ENCODE results near the gene TIAL1.
A peak's percentile ranks its signal among the peaks of the same experiment; 100 is the strongest.
"Not testable (repeated sequence)": the region's sequence is repeated elsewhere in the genome, so short reads cannot be mapped to it uniquely, and the experiment has no call there.

TIAL1 gene

DNA sequence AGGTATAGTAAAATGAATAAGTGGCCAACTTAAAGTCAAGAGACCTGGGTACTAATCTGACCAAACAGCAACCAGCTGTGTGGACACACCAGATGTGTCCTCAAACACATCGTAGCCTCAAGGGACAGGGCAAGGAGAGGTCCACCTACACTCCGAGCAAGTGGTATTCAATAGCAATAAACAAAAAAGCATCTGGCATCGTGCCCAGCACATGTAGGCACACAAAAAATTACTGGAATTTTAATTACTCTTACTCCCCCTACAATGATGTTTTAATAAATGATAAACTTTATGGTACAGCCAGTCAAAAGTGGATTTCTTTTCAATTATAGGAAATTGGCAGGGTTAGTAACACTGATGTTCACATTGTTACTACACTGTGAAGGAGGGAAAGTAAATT lies 50.8 kb downstream of the TIAL1 start:
- DNase-seq, result no peak

DNA sequence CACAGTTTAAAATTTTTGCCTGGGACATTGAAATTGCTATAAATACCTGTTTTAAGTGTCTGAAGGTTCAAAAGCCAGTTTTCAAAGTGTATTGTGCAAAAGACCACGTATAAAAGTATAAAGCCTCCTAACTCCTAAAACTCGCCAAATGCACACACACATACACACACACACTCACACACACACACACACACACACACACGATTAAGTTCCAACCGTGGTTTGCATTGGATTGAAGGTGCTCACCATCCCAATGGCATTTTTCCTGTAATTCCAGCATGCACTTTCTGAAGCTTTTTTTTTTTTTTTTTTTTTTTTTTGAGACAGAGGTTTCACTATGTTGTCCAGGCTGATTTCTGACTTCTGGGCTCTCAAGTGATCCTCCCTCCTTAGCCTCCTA lies 51.5 kb downstream of the TIAL1 start:
- DNase-seq, result no peak

DNA sequence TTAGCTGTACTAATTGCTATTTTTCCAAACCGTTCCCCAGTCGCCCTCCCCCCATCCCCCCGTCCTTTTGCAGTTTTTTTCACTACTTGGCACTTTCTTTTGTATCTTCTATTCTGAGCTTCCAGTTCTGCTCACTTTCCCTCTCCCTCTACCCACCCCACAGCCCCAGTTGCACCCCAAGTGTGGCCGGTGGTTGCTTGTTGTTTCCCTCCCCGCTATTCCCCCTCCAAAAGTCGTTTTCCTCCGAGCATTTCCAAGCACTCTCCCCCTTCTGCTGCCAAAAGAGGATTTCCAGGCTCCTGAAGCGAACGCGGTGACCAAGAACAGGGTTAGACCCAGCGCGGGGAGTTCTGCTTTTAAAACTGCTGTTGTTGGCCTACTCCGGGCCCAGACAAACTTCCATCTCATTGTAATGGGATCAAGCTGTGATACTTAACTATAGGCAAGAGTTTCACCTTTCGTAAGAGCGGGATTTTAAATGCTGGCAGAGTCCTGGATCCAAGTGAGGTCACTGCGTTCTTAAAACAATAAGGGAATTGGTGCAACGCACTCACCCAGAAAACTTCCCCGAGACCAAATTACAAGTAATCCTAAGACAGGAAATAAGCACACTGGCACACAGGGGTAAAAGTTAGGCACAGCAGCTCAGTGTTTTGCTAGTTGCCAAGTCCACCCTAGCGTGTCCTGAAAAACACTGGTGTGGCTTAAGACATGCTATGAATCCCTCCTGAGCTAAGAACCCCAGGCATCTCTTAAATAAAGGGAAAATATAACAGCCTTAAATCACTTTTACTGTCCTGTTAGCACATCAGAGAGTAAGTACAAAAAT lies 52.7 kb downstream of the TIAL1 start:
- DNase-seq, result no peak

DNA sequence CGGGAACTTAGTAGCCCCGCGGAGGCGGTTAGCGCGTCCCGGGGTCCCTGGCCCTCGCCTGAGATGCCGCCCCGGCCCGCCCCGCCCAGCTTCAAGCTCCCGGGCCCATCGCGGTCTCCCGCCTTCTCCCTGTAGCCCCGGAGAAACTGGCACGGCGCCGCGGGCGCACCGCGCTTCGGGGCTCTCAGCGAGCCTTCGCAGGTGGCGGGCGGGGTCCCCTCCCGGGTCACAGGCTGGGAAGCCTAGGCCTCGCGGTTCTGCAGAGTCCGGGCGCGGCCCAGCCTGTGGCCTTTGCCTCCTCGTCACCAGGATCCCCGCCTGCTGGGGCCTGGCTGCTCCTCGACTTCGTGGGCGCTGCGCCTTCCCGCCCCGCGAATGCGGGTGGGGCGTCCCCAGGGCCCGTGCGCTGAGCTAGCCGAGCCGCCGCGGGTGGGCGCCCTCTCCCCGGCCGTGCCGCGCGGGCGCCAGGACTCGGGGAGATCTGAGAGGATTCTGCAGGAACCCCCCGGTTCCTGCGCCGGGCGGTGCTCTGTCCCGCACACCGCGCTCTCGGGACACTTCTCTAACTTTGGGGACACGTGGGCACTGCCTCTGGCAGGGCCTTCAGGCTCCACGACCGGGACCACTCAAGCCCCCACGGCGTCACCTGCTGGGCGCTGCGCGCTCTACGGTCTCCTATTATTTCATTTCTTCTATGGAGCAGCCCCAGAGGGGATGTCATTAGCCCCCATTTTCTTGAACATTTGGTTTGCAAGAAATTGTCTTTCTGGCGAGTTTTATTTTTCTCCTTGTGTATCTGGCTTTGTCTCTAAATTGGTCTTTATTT lies 53.6 kb downstream of the TIAL1 start:
- DNase-seq, result peak; percentile 64 to 68

DNA sequence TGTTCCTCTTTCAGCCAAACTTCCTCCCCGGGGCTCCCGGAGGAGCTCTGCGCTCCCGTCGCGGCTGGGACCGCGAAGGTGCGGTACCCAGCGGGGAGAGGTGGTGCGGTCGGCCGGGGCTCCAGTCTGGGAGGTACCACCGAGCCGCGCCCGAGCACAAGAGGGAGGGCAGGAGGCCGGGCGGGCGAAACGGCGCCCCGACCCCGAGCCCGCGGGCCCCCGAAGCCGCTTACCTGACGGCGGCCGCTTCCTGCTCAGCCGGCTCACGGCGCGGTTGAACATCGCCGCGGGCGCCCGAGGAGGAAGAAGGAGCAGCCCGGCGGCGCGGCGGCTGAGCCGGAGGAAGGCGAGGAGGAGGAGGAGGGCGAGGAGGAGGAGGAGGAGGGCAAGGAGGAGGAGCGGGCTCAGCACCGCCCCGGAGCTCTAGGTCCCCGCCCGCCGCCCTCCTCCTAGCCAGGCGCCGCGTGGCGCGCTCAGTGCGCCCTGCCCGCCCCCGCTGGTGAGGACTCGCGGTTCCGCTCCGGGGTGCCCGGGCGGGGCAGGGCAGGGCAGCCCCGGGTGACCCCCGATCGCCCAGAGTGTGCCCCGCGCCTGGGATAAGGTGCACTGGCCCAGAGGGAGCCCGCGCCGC lies 54.3 kb downstream of the TIAL1 start, which contains the start of gene RGS10:
RGS10 (minus strand) TSS at position 363 of the 631 bp plus-strand sequence; CDS start at position 282, 81 bp downstream.
- peak; percentile 78 to 87 for DNase-seq

DNA sequence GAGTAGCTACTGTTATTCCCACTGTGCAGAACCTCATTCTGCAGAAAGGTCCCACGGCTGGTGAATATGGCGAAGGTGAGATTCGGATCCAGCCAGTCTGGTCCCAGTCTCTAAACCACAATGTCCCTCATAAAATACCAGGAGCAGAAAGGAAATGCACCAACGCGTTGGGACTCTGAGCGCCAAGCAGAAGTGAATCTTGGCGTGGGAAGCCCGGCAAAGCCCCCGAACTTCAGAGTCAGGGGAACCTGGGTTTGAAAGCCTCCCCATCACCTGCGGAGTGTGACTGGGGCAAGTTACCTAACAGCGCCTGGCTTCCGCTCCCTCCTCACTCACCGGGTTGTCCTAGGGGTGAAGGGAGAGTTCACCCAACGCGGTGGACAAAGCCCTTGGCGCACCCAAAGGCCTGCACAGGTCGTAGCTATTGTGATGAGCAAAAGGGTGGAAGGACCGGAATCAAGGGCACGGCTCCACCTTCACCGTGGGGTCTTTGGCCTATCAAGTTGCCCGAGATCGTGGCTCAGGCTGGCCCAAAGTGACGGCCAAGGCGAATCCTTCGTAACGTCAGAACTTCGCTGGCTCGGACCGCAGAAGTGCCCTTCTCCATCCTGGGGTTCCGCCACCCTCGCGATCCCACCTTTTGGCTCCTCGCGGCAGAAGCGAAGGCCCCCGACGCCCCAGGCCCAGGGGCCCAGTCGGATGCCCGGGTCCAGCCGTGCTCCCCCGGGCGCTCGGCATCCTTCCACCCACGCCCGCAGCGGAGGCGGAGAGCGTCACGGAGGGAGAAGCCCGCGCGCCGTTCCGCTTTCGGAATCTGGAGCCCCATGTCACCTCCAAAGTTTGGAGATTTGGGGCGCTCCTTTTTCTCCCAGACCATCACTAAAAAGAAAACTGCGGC lies 55.1 kb downstream of the TIAL1 start:
- DNase-seq, result peak; percentile 18 to 49

DNA sequence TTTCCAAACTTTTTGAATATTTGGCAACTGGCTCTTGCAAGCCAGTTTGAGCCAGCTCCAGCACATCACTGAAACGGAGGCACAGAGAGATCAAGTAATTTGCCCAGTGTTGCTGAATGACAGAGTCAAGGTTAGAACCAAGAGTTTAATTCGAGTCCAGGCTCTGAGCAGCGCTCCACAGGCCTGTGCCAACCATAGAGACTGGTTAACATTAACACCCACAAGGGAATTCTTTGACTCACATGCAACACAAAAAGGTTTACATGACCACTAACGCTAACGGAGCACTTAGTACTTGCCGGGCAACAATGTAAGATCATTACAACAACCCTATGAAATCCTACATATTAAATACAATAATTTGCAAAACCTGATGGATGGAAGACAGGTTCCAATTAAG lies 55.7 kb downstream of the TIAL1 start:
- no peak for DNase-seq

DNA sequence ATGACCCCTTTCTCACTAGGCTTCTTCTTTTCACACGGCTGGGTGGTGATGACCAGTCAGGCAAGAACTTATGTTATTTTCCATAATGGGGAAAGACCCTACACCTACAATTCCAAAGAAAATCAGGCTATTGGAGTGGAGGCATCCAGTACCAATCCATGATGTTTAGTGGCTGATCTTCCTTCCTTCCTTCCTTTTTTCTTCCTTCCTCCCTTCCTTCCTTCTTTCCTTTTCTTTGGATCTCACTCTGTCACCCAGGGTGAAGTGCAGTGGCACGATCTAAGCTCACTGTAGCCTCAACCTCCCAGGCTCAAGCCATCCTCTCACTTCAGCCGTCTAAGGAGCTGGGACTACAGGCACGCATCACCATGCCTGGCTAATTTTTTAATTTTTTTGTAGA lies 56.7 kb downstream of the TIAL1 start:
- DNase-seq, result no peak

DNA sequence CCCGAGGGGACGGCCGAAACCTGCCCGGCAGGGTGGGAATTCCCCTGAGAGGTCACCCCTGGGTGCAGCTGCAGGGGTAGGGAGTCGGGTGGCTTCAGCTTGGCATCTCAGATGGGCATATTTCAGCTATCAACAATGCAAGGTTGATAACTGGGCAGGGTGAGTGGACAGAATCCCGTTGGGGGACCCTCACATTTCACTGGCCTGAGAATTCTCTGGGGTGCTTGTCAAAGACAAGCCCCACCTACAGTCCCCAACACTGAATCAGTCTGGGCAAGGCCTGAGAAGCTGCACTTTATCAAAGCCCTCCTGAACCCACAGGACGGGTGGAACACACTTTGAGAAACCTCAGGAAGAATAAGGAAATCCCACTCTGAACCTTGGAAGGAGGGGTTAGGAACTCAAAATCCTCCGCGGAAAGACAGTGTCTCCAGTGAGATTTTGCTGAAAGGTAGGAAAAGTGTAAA lies 57.4 kb downstream of the TIAL1 start:
- no peak for DNase-seq

DNA sequence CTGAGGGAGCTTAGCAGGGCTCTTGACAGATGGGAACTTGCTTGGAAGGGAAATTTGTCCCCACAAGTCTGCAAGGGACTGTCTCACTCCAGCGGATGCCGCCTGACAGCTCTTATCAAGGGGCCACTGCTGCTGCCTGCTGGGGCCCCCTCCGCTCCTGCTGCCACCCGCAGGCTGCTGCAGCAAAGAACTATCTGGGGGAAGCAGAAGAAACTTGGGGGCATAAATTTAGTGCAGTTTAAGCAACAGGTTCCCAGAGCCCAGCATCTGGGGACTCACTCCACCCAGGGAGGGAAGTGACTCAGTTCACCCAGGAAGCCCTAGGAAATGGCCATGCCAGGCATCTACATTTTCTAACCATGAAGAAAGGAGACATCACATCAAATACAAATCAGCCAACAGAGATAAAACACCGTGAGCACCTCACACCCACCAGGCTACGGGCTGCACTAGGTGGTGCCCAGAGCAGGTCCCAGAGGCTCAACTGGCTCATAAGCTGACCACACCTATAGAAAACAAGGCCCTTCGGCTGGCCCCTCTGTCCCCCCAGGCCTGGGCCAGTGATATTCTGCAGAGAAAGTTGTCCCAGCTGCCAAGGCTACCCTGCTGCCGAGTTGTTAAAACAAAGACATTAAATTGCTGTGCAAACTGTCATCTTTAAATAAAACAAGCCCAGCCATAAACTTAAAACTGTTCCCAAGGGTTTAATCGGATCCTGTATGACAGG lies 58.0 kb downstream of the TIAL1 start:
- DNase-seq, result no peak

DNA sequence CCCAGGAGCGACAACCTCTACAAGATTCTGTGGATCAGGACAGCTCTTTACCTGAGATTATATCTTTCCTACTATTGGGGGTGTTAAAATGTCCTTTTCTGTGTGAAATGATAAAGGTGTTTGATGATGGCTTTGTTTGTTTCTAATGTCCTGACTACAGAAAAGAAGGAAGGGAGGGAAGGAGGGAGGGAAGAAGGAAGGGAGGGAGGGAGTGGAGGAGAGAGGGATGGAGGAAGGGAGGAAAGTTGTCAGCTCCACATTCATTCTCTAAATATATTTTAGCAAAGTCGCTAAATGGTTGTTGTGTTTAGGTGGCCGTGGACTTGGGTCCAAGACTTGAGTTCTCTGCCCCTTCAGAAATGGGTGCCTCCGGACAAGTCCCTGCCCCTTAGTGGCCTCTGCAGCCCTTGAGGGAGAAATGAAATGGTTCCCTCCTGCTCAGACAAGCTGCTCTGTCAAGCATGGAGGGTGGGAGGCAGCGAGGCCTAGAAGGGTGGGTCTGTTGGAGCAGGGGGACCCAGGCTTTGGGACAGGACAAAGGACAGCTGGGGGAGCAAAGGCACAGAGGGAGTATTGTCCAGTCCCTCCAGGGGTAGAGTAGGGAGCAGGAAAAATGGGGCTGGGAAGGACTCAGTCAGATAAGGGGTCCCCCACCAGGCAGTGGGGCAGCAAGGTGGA lies 58.7 kb downstream of the TIAL1 start:
- DNase-seq, result no peak

DNA sequence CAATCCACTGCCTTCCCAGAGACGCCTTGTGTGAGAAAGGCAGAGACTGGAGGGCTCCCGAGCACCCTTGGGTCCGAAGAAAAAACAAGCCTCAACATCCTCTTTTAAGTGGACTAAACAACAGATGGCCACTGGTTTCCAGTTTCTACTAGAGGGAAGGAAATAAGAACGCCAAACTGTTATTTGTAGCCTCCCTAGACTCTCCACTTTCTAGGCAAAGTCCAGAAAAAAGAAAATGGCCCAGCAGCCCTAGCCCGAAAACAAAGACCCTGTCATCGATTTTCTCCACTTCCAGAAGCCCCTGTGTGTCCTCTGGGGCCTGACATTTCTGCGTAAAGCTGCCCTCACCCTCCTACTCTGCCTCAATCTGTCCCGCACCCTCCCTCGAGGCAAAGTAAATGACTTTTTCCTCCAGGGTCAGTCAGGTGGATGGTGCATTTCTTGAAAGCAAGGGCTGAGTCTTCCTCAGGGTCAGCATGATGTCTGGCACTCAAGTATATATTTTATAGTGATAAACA lies 60.2 kb downstream of the TIAL1 start:
- DNase-seq, result no peak

DNA sequence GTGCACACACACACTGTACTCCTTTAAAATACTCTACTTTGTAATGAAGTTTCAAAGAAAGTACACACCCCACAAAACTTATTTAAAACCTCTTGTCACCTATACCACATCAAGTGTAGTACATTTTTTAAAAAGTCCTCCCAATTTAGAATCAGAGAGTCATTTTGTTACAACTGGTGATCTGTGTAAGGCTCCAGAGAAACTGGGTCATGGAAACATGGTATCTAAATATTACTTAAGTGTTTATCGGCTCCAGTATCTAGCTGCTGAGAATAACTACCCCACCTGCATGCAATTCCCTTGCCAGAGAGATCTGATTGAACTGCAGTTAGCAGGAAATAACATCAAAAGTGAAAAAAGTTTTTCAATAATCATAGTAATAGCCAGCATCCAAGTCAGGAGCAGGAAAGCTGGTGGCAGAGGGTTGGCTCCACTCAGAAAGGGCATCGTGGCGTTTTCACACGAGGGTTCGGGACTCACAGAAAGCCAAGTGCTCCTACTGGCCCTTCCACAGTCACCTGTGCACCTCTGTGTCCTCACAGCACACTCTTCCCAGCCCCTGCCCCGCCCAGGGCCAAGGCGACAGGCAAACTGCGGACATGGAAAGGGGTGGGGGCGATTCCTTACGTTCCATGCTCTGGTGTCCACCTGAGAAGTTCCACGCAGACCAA lies 60.8 kb downstream of the TIAL1 start:
- no peak for DNase-seq

DNA sequence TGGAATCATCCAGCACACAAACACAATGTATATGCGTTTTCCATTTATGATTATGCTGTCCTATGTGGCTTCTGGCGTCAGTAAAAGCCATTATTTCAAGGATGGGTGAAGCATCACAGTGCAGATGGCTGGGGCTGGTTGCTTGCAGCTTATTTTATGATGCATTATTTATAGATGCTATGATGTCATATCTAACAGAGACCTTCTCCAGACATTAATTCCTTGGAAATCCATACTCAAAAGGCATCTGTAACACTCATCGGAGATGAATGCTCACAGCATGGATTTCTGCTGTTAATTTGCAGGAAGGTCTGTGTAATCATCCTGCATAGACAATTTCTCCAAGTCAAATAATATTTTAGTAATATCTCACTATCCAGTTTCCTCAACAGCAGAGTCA lies 61.5 kb downstream of the TIAL1 start:
- no peak for DNase-seq

DNA sequence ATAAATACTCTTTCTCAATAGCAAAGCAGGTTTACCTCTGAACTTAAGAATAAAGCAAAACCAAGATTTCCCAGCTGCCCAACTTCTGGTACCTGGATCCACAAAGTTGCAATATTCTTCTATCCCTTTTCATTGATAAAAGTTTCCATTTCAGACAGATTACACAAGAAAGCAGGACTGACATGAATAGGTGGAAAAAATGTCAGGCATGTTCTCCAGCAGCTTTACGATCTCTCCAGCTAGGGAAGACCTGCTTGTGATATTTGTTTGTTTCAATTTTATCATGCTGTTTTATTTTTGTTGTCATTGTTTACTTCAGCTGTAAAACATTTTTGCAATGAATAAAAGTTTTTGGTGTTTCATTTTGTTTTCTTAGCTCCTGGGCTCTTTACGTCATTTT lies 63.3 kb downstream of the TIAL1 start:
- no peak for DNase-seq

DNA sequence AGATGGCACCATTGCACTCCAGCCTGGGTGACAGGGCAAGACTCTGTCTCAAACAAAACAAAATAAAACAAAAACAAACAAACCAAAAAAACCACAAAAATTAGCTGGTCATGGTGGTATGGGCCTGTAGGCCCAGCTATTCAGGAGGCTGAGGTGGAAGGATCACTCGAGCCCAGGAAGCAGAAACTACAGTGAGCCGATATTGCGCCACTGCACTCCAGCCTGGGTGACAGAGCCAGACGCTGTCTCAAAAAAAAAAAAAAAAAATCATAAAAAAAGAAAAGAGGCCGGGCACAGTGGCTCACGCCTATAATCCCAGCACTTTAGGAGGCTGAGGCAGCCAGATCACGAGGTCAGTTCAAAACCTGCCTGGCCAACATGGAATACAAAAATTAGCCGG lies 64.0 kb downstream of the TIAL1 start:
- DNase-seq, result not testable (repeated sequence)

DNA sequence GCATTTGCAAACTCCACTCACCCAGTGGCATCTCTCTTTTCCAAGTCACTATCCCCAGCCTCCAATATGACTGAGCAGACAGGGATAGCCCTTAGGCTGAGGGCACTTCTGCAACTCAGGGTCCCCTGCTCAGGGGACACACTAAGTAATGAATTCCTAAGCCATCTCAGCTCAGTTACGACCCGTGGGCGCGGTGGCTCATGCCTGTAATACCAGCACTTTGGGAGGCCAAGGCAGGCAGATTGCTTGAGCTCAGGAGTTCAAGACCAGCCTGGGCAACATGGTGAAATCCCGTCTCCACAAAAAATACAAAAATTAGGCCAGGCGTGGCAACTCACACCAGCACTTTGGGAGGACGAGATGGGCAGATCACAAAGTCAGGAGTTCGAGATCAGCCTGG lies 64.5 kb downstream of the TIAL1 start:
- not testable (repeated sequence) for DNase-seq

DNA sequence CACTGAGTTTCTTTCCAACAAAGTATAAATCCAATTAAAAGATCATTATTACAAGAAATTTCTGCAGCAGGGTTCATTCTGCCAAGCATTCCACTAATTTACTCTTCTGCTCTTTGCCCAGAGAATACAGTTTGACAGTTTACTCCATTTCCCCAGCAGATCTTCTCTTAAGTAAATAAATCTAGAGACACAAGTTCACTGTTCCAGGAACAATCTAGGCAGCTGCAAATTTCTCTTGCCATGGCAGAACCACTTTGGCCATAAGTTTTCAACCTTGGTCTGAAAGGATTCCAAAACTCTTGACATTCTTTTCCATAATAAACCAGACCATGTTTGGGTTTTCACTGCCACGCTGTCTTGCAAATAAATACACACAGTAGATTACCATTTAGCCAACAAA lies 65.7 kb downstream of the TIAL1 start:
- no peak for DNase-seq

DNA sequence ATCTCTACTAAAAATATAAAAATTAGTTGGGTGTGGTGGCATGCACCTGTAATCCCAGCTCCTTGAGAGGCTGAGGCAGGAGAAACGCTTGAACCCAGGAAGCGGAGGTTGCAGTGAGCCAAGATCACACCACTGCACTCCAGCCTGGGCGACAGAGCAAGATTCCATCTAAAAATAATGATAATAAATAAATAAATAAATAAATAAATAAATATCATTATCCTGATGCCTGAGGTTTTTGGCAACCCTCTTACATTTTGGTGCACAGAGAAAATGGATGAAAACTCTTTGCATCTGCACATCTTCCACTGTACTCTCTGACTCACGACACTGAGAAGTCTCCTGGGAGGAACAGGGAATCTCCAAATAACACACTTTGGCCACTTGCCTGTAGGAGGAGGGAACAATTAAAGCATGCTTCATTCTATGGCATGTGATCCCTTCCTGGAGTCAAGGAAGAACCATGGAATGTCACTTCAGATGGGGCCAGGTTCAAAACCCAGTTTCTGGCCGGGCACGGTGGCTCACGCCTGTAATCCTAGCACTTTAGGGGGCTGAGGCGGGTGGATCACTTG lies 68.0 kb downstream of the TIAL1 start:
- DNase-seq, result not testable (repeated sequence)
